NCI-H187 treated with DMSO at 0.1 percent for 48 hours (cell line): ENCODE measurements around the gene HLCS.

Source experiments
- DNase-seq: peaks from one replicate; lab custom pipeline; 2025; lab: John Stamatoyannopoulos, UW

HLCS gene

GRCh38 chr21:36721817-36722216 is 244.7 kb downstream of the HLCS start:
- DNase-seq = no peak

GRCh38 chr21:36719614-36720013 is 246.9 kb downstream of the HLCS start:
- no peak for DNase-seq

GRCh38 chr21:36718951-36719501 is 247.4 kb downstream of the HLCS start:
- no peak for DNase-seq

GRCh38 chr21:36717976-36718375 is 248.5 kb downstream of the HLCS start:
- DNase-seq = no peak

- DNase-seq = no peak
Measured at GRCh38 chr21:36716836-36717235, 249.6 kb downstream of the HLCS start.

- DNase-seq = no peak
Measured at GRCh38 chr21:36716387-36716786, 250.1 kb downstream of the HLCS start.

GRCh38 chr21:36713746-36714145 is 252.7 kb downstream of the HLCS start:
- no peak for DNase-seq

GRCh38 chr21:36710729-36711048 is 255.8 kb downstream of the HLCS start:
- no peak for DNase-seq

GRCh38 chr21:36709868-36710728 is 256.4 kb downstream of the HLCS start:
- no peak for DNase-seq

GRCh38 chr21:36709030-36709867 is 257.2 kb downstream of the HLCS start:
- DNase-seq = no peak

GRCh38 chr21:36708286-36709029 is 258.0 kb downstream of the HLCS start:
- DNase-seq = no peak

GRCh38 chr21:36707763-36708285 is 258.6 kb downstream of the HLCS start:
- no peak for DNase-seq

- no peak for DNase-seq
Measured at GRCh38 chr21:36706951-36707762, 259.3 kb downstream of the HLCS start.

- DNase-seq = no peak
Measured at GRCh38 chr21:36706482-36706852, 260.0 kb downstream of the HLCS start.

GRCh38 chr21:36705679-36706481 is 260.6 kb downstream of the HLCS start:
- no peak for DNase-seq

GRCh38 chr21:36704958-36705678 is 261.4 kb downstream of the HLCS start:
- no peak for DNase-seq

GRCh38 chr21:36704281-36704957 is 262.1 kb downstream of the HLCS start:
- DNase-seq = no peak

- DNase-seq = no peak
Measured at GRCh38 chr21:36703626-36704280, 262.7 kb downstream of the HLCS start.

- no peak for DNase-seq
Measured at GRCh38 chr21:36703123-36703522, 263.3 kb downstream of the HLCS start.
